NCI-H510A treated with DMSO at 0.1 percent for 48 hours (cell line): Measurements from ENCODE around the gene MRPL4.
"Not testable (repeated sequence)": the region's sequence is repeated elsewhere in the genome, so short reads cannot be mapped to it uniquely, and the experiment has no call there.

Source experiments
- DNase-seq: peaks from one replicate; lab custom pipeline; 2025; lab: John Stamatoyannopoulos, UW

Gene MRPL4

DNA sequence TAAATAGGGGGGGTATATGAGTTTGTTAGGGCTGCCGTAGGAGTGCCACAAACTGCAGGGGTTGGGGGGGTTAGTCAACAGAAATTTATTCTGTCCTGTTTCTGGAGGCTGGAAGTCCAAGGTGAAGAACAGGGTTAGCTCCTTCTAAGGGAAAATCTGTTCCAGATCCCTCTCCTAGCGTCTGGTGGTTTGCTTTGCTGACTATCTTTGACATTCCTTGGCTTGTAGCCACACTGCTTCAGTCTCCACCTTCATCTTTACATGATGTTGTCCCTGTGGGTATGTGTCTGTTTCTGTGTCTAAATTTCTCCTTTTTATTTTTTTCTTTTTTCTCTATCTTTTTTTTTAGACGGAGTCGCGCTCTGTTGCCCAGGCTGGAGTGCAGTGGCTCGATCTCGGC, 10.8 kb downstream of the MRPL4 start:
- no peak for DNase-seq

DNA sequence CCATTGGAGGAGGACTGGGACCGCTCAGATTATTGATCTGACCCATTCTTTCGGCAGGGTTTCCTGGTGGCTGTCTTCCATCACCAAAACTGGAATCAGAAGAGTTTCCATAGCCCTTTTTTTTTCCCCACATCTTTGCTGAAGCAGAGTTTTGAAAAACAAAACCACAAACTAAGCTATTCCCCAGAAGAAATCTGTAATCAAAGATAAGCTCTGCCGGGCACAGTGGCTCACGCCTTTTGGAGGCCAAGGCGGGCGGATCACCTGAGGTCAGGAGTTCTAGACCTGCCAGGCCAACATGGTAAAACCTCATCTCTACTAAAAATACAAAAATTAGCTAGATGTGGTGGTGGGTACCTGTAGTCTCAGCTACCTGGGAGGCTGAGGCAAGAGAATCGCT, 14.7 kb downstream of the MRPL4 start:
- DNase-seq, result no peak

DNA sequence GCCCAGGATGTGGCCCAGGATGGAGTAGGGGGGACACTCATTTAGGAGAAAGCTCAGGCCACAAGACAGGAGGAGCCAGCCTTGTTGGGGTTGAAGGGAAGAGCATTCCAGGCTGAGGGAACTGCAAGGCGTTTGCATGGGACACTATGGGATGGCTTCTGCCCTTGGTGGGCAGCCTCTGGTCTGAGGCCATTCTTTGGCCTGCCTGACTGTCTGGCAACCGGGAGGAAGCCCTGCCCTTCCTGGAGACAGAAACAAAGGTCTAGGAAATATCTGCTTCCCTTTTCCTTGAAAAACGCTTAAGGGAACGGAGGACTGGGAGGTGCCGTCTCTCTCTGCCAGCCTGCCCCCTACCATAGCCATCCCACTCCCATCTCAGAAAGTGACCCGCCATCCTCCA, 16.1 kb downstream of the MRPL4 start:
- no peak for DNase-seq

DNA sequence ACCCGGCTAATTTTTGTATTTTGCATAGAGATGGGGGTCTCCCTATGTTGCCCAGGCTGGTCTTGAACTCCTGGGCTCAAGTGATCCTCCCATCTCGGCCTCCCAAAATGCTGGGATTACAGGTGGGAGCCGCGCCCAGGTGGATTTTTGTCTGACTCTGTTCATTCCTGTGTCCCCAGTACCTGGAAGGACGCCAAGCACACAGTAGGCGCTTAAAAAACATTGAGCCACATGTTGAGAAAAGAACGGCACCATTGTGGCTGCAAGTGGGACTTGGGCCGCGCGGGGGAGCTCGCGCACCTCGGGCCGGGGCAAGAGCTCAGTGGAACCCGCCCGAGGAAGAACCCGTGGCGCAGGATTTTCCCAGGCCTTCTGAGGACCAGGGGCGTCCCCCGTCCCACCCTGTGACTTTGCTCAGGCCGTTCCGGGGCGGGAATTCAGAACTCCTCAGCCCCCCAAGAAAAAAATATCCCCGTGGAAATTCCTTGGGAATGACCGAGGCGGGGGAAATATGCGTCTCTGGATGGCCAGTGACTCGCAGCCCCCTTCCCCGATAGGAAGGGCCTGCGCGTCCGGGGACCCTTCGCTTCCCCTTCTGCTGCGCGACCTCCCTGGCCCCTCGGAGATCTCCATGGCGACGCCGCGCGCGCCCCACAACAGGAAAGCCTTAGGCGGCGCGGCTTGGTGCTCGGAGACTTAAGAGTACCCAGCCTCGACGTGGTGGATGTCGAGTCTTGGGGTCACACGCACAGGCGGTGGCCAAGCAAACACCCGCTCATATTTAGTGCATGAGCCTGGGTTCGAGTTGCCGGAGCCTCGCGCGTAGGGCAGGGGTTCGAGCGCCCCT, 17.5 kb downstream of the MRPL4 start:
- DNase-seq, result peak; percentile 22

DNA sequence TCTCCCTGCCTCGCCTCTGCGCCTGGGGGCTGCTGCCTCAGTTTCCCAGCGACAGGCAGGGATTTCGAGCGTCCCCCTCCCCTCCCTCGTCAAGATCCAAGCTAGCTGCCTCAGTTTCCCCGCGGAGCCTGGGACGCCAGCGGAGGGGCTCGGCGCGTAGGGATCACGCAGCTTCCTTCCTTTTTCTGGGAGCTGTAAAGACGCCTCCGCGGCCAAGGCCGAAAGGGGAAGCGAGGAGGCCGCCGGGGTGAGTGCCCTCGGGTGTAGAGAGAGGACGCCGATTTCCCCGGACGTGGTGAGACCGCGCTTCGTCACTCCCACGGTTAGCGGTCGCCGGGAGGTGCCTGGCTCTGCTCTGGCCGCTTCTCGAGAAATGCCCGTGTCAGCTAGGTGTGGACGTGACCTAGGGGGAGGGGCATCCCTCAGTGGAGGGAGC, 18.2 kb downstream of the MRPL4 start:
- DNase-seq, result no peak

DNA sequence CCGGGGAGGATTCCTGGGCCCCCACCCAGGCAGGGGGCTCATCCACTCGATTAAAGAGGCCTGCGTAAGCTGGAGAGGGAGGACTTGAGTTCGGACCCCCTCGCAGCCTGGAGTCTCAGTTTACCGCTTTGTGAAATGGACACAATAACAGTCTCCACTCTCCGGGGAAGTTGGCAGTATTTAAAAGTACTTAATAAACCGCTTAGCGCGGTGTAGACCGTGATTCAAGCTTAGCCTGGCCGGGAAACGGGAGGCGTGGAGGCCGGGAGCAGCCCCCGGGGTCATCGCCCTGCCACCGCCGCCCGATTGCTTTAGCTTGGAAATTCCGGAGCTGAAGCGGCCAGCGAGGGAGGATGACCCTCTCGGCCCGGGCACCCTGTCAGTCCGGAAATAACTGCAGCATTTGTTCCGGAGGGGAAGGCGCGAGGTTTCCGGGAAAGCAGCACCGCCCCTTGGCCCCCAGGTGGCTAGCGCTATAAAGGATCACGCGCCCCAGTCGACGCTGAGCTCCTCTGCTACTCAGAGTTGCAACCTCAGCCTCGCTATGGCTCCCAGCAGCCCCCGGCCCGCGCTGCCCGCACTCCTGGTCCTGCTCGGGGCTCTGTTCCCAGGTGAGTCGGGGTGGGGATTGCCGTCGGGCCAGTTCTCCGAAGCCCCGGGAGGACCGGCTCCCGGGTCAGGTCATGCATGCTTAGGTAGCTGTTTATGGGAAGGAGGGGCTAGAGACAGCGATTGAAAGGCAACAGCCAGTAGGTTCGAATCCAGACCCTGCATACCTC, 18.8 kb downstream of the MRPL4 start, which contains the start of gene ICAM1:
ICAM1 (plus strand) TSS at position 505 of the 779 bp plus-strand sequence; CDS start at position 545, 40 bp downstream.
- DNase-seq, result peak; percentile 5

DNA sequence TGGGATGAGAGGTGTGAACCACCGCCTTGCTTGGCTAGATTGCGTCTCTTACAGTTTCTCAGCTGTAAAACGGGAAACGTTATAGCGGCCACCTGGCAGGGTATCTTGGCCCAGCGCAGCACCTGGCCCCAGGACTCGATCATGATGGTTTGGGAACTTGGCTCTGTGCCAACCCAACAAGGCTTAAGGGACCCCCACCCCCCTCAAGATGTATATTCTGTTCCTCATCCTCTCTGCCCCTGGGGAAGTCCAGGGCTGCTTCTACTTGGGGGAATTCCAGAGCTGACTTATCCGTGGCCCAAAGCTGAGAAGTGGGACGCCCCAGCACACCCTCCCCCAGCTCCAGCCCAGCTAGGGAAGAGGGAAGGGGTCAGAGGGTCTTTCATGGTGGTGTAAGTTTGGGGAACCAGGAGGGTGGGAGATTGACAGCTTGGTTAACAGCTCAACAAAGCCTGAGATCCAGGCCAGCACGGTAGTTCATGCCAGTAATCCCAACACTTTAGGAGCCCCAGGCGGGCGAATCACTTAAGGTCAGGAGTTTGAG, 19.6 kb downstream of the MRPL4 start:
- no peak for DNase-seq

DNA sequence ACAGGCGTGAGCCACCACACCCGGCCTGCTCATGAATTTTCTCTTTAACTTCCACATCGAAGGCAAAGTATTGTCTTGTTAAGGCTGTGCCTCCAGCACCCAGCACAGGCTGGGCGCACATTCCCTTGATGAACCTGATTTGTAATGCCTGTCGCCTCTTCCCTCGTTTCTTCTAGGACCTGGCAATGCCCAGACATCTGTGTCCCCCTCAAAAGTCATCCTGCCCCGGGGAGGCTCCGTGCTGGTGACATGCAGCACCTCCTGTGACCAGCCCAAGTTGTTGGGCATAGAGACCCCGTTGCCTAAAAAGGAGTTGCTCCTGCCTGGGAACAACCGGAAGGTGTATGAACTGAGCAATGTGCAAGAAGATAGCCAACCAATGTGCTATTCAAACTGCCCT, 22.6 kb downstream of the MRPL4 start:
- DNase-seq, result no peak

DNA sequence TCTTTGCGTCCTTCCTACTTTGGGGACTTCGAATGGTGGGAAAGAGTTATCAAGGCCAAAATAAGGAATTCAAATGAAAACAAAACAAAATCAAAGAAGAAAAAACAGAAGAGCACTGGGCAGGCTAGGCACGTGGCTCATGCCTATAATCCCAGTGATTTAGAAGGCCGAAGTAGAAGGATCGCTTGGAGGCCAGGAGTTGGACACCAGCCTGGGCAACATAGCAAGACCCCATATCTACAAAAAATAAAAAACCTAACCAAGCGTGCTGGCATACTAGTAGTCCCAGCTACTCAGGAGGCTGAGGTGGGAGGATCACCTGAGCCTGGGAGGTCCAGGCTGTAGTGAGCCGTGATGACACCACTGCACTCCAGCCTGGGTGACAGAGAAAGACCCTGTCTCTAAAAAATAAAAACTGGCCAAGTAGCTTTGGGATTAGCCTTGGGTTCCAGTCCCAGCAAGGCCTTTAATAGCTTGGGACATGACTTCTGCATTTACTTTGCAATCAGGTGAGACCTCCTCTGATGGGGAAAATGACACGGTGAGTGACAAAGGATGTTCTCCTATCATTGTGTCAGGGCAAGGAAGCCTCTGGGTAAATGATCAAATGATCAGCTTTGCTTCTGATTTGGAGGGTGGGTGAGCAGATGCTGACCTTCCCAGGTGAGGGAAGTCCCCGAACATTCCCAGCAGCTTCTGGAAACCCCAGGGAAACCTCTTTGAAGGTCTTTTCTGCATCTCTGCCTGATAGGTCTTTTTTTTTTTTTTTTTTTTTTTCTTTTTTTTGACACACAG, 26.0 kb downstream of the MRPL4 start:
- DNase-seq, result no peak

DNA sequence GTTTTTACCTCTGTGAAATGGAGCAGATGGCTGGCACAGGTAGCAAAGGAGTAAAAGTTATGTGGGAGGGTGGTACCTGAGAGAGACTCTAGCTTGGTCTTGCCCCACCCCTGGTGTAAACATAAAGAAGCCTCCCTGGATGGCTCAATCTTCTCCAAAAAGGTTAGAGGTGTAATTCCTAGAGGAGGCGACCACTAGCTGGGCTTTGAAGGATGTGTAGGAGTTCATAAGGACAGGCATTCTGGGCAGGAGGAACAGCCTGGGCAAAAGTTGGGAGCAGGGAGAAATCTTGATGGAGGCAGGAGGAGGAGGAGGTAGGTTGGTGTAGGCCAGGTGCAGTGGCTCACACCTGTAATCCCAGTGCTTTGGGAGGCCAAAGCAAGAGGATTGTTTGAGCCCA, 26.9 kb downstream of the MRPL4 start:
- no peak for DNase-seq

DNA sequence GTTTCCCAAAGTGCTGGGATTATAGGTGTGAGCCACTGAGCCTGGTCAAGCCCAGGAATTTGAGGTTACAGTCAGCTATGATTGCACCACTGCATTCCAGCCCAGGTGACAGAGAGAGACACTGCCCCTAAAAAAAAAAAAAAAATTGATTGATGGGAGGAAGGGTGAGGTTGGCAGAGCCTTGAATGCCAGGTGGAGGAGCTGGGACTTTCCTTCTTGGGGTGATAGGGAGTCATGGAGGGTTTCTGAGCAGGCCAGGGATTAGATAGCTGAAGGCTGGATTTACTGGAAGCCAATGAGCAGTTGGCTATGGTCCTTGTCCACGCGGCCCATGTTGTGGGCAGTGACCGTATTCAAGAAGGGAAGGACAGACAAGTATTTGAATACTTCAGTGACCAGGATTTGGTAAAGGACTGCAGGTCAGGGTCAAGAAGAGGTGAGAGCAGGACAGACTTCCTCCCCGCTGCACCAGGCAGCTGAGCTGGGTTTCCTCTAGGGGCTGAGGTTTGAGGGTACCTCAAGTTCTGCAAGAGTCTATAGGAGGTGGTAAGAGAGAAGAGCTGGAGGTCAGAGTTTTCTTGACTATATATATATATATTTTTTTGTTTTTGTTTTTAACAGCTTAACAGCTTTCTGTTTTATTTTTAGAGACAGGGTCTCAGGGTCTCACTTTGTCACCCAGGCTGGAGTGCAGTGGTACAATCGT, 27.9 kb downstream of the MRPL4 start:
- DNase-seq, result no peak

DNA sequence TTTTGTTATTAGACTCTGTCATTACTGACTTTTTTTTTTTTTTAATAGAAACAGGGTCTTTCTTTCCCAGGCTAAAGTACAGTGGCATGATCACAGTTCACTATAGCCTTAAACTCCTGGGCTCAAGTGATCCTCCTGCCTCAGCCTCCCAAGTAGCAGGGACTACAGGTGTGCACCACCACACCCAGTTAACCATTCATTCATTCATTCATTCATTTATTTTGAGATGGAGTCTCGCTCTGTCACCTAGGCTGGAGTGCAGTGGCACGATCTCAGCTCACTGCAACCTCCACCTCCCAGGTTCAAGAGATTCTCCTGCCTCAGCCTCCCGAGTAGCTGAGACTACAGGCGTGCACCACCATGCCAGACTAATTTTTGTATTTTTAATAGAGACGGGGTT, 30.0 kb downstream of the MRPL4 start:
- not testable (repeated sequence) for DNase-seq

DNA sequence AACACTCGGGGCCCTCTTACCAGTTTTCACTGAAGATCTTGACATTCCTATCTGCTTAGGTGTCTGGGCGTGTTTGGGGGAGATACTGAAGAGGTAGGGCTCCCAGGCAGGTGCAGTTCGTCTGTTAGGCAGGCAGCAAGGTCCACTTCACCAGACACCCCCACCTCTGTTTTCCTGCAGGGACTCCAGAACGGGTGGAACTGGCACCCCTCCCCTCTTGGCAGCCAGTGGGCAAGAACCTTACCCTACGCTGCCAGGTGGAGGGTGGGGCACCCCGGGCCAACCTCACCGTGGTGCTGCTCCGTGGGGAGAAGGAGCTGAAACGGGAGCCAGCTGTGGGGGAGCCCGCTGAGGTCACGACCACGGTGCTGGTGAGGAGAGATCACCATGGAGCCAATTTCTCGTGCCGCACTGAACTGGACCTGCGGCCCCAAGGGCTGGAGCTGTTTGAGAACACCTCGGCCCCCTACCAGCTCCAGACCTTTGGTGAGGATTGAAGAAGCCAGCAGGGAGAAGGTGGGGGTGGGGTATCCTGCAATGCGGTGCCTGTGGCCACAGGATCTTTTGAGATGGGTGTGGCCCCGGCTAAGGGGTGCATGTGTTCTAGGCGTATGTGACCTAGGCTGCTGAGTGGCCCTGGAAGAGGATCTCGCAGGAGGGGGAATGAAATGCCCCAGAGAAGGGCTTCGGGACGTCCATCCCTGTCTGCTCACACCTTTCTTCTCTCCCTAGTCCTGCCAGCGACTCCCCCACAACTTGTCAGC, 31.5 kb downstream of the MRPL4 start:
- no peak for DNase-seq

DNA sequence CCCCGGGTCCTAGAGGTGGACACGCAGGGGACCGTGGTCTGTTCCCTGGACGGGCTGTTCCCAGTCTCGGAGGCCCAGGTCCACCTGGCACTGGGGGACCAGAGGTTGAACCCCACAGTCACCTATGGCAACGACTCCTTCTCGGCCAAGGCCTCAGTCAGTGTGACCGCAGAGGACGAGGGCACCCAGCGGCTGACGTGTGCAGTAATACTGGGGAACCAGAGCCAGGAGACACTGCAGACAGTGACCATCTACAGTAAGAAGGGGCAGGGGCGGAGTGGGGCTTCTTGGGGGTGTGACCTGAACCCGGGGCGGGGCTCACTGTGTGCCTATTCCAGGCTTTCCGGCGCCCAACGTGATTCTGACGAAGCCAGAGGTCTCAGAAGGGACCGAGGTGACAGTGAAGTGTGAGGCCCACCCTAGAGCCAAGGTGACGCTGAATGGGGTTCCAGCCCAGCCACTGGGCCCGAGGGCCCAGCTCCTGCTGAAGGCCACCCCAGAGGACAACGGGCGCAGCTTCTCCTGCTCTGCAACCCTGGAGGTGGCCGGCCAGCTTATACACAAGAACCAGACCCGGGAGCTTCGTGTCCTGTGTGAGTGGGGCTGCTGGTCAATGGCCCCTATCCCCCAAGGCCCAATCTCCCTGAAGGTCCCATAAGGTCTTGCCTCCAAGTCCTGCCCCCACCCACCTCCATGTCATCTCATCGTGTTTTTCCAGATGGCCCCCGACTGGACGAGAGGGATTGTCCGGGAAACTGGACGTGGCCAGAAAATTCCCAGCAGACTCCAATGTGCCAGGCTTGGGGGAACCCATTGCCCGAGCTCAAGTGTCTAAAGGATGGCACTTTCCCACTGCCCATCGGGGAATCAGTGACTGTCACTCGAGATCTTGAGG, 32.3 kb downstream of the MRPL4 start:
- DNase-seq, result no peak

DNA sequence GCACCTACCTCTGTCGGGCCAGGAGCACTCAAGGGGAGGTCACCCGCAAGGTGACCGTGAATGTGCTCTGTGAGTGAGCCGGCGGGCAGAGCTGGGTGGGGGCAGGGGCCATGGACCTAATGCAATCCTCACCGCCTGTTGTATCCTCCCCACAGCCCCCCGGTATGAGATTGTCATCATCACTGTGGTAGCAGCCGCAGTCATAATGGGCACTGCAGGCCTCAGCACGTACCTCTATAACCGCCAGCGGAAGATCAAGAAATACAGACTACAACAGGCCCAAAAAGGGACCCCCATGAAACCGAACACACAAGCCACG, 32.9 kb downstream of the MRPL4 start:
- no peak for DNase-seq

DNA sequence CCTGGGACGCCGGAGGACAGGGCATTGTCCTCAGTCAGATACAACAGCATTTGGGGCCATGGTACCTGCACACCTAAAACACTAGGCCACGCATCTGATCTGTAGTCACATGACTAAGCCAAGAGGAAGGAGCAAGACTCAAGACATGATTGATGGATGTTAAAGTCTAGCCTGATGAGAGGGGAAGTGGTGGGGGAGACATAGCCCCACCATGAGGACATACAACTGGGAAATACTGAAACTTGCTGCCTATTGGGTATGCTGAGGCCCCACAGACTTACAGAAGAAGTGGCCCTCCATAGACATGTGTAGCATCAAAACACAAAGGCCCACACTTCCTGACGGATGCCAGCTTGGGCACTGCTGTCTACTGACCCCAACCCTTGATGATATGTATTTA, 33.4 kb downstream of the MRPL4 start:
- no peak for DNase-seq

DNA sequence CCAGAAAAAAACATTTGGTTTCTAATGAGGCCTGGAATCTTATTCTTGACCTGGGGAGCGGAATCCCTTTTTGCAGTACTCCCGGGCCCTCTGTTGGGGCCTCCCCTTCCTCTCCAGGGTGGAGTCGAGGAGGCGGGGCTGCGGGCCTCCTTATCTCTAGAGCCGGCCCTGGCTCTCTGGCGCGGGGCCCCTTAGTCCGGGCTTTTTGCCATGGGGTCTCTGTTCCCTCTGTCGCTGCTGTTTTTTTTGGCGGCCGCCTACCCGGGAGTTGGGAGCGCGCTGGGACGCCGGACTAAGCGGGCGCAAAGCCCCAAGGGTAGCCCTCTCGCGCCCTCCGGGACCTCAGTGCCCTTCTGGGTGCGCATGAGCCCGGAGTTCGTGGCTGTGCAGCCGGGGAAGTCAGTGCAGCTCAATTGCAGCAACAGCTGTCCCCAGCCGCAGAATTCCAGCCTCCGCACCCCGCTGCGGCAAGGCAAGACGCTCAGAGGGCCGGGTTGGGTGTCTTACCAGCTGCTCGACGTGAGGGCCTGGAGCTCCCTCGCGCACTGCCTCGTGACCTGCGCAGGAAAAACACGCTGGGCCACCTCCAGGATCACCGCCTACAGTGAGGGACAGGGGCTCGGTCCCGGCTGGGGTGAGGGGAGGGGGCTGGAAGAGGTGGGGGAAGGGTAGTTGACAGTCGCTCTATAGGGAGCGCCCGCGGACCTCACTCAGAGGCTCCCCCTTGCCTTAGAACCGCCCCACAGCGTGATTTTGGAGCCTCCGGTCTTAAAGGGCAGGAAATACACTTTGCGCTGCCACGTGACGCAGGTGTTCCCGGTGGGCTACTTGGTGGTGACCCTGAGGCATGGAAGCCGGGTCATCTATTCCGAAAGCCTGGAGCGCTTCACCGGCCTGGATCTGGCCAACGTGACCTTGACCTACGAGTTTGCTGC, 35.1 kb downstream of the MRPL4 start, which contains the start of gene ICAM4:
ICAM4 (plus strand) TSS at position 153 of the 935 bp plus-strand sequence; CDS start at position 211, 58 bp downstream.
- no peak for DNase-seq

DNA sequence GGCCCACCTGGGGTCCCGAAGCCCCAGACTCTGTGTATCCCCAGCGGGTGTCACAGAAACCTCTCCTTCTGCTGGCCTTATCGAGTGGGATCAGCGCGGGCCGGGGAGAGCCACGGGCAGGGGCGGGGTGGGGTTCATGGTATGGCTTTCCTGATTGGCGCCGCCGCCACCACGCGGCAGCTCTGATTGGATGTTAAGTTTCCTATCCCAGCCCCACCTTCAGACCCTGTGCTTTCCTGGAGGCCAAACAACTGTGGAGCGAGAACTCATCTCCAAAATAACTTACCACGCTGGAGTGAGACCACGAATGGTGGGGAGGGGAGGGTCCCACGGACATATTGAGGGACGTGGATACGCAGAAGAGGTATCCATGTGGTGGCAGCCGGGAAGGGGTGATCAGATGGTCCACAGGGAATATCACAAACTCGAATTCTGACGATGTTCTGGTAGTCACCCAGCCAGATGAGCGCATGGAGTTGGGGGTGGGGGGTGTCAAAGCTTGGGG, 36.7 kb downstream of the MRPL4 start:
- DNase-seq, result peak; percentile 53
